HG03060 (cell line): ENCODE results near the gene PTPRR.

Experiments
- ATAC-seq: cut with Tn5 transposase; IDR thresholded peaks from one replicate; pipeline ENCODE4 v1.9.1; 2021; ENCODE audit warnings: low read depth, moderate number of reproducible peaks; ENCODE audit not compliant: unreplicated experiment

The PTPRR gene

GRCh38 chr12:70920251-70920851 is at the start of gene PTPRR:
PTPRR (minus strand) TSS chr12:70920738; CDS start chr12:70920390, 348 bp downstream.
- ATAC-seq = no peak

GRCh38 chr12:70966996-70967790 is 46.7 kb upstream of the PTPRR start:
- ATAC-seq = no peak

GRCh38 chr12:70966046-70966445 is 45.5 kb upstream of the PTPRR start:
- no peak for ATAC-seq

GRCh38 chr12:70964867-70965510 is 44.5 kb upstream of the PTPRR start:
- no peak for ATAC-seq

- no peak for ATAC-seq
Observed at GRCh38 chr12:70963081-70963660, 42.6 kb upstream of the PTPRR start.

GRCh38 chr12:70962226-70962794 is 41.8 kb upstream of the PTPRR start:
- ATAC-seq = no peak

- no peak for ATAC-seq
Observed at GRCh38 chr12:70960484-70960883, 39.9 kb upstream of the PTPRR start.

- no peak for ATAC-seq
Observed at GRCh38 chr12:70955415-70955814, 34.9 kb upstream of the PTPRR start.

- ATAC-seq = no peak
Observed at GRCh38 chr12:70950451-70950850, 29.9 kb upstream of the PTPRR start.

GRCh38 chr12:70948976-70949336 is 28.4 kb upstream of the PTPRR start:
- no peak for ATAC-seq

GRCh38 chr12:70948236-70948975 is 27.9 kb upstream of the PTPRR start:
- ATAC-seq = no peak

GRCh38 chr12:70936203-70936813 is 15.8 kb upstream of the PTPRR start:
- ATAC-seq = no peak

GRCh38 chr12:70933133-70933532 is 12.6 kb upstream of the PTPRR start:
- no peak for ATAC-seq

- ATAC-seq = no peak
Observed at GRCh38 chr12:70929029-70929428, 8.5 kb upstream of the PTPRR start.

- ATAC-seq = no peak
Observed at GRCh38 chr12:70928071-70928470, 7.5 kb upstream of the PTPRR start.

- ATAC-seq = no peak
Observed at GRCh38 chr12:70927356-70927755, 6.8 kb upstream of the PTPRR start.

GRCh38 chr12:70925539-70925938 is 5.0 kb upstream of the PTPRR start:
- ATAC-seq = no peak

GRCh38 chr12:70920891-70921290 is 353 bp upstream of the PTPRR start:
- no peak for ATAC-seq

- no peak for ATAC-seq
Observed at GRCh38 chr12:70919597-70920035, 922 bp downstream of the PTPRR start.

GRCh38 chr12:70919176-70919575 is 1.4 kb downstream of the PTPRR start:
- ATAC-seq = no peak
